SK-N-SH treated with all-trans-retinoic acid at 6 μM for 48 hours (cell line): ENCODE data around the gene FARP1.

Experiments used
- ATAC-seq: fragments of 200-7000 bp; cut with Tn5 transposase; 3 replicates; pipeline ENCODE4 v1.9.1; 2020; ENCODE audit warnings: mild to moderate bottlenecking, moderate library complexity
- ARNTL ChIP-seq: fragments of 450-650 bp; formaldehyde crosslinking; IDR thresholded peaks from 2 replicates; pipeline ENCODE4 v1.5.0; 2020; ENCODE audit warnings: low read depth, mild to moderate bottlenecking, moderate library complexity, borderline replicate concordance
- BACH2 ChIP-seq: fragments of 250-450 bp; sonication (Bioruptor Pico); IDR thresholded peaks from 2 replicates; pipeline ENCODE4 v1.9.0; 2021; ENCODE audit warnings: mild to moderate bottlenecking, borderline replicate concordance
- CSDC2 ChIP-seq: fragments of 250-450 bp; sonication (Bioruptor Pico); IDR thresholded peaks from 2 replicates; pipeline ENCODE4 v1.5.0; 2020; ENCODE audit warnings: mild to moderate bottlenecking, moderate library complexity
- ESRRG ChIP-seq: fragments of 250-450 bp; sonication (Bioruptor Pico); IDR thresholded peaks from 2 replicates; pipeline ENCODE4 v1.6.1; 2021; ENCODE audit warnings: mild to moderate bottlenecking
- GLIS3 ChIP-seq: fragments of 250-450 bp; sonication (Bioruptor Pico); IDR thresholded peaks from 2 replicates; pipeline ENCODE4 v1.5.0; 2020; ENCODE audit warnings: mild to moderate bottlenecking, moderate library complexity
- ISL1 ChIP-seq: fragments of 250-450 bp; sonication (Bioruptor Pico); IDR thresholded peaks from 2 replicates; pipeline ENCODE4 v2.1.2; 2022; ENCODE audit warnings: mild to moderate bottlenecking, moderate library complexity
- OSR1 ChIP-seq: fragments of 250-450 bp; sonication (Bioruptor Pico); IDR thresholded peaks from 2 replicates; pipeline ENCODE4 v1.8.0; 2022; ENCODE audit warnings: moderate library complexity, mild to moderate bottlenecking, inconsistent platforms
- POU6F1 ChIP-seq: fragments of 250-450 bp; sonication (Bioruptor Pico); IDR thresholded peaks from 2 replicates; pipeline ENCODE4 v1.8.0; 2021; ENCODE audit warnings: low read depth, mild to moderate bottlenecking, moderate library complexity, borderline replicate concordance
- PPARA ChIP-seq: fragments of 250-450 bp; sonication (Bioruptor Pico); IDR thresholded peaks from 2 replicates; pipeline ENCODE4 v1.5.0; 2020; ENCODE audit warnings: mild to moderate bottlenecking, borderline replicate concordance
- RARB ChIP-seq: fragments of 250-450 bp; sonication (Bioruptor Pico); IDR thresholded peaks from 2 replicates; pipeline ENCODE4 v1.8.0; 2021; ENCODE audit warnings: mild to moderate bottlenecking, moderate library complexity
- SNAI2 ChIP-seq: fragments of 250-450 bp; sonication (Bioruptor Pico); IDR thresholded peaks from 2 replicates; pipeline ENCODE4 v1.5.0; 2020; ENCODE audit warnings: mild to moderate bottlenecking, moderate library complexity
- TOX ChIP-seq: fragments of 250-450 bp; sonication (Bioruptor Pico); IDR thresholded peaks from 2 replicates; pipeline ENCODE4 v1.8.0; 2021; ENCODE audit warnings: mild to moderate bottlenecking, moderate library complexity, borderline replicate concordance
- ZC3H10 ChIP-seq: fragments of 250-450 bp; sonication (Bioruptor Pico); IDR thresholded peaks from 2 replicates; pipeline ENCODE4 v1.5.1; 2021; ENCODE audit warnings: mild to moderate bottlenecking, moderate library complexity
- ZFP3 ChIP-seq: fragments of 250-450 bp; sonication (Bioruptor Pico); IDR thresholded peaks from 2 replicates; pipeline ENCODE4 v1.5.0; 2020; ENCODE audit warnings: mild to moderate bottlenecking, moderate library complexity
- ZFP30 ChIP-seq: fragments of 450-650 bp; formaldehyde crosslinking; IDR thresholded peaks from 2 replicates; pipeline ENCODE4 v1.5.0; 2022; ENCODE audit warnings: mild to moderate bottlenecking, moderate library complexity
- ZNF565 ChIP-seq: fragments of 450-650 bp; formaldehyde crosslinking; conservative IDR thresholded peaks from 2 replicates; pipeline ENCODE4 v1.5.0; 2020; ENCODE audit warnings: low read depth, mild to moderate bottlenecking, moderate library complexity
- ZNF70 ChIP-seq: fragments of 450-650 bp; formaldehyde crosslinking; IDR thresholded peaks from 2 replicates; pipeline ENCODE4 v1.5.0; 2020; ENCODE audit warnings: mild to moderate bottlenecking, moderate library complexity
- ZNF8 ChIP-seq: fragments of 450-650 bp; formaldehyde crosslinking; IDR thresholded peaks from 2 replicates; pipeline ENCODE4 v1.5.0; 2020; ENCODE audit warnings: mild to moderate bottlenecking, moderate library complexity
- TF ChIP-seq, protein P1 (sequence below): fragments of 250-450 bp; sonication (Bioruptor Pico); IDR thresholded peaks from 2 replicates; pipeline ENCODE4 v1.8.0; 2020; ENCODE audit warnings: mild to moderate bottlenecking, moderate library complexity, borderline replicate concordance
- TF ChIP-seq, protein P2 (sequence below): fragments of 250-450 bp; sonication (Bioruptor Pico); IDR thresholded peaks from 2 replicates; pipeline ENCODE4 v1.5.1; 2020; ENCODE audit warnings: low read depth, mild to moderate bottlenecking, moderate library complexity
- TF ChIP-seq, protein P3 (sequence below): fragments of 250-450 bp; sonication (Bioruptor Pico); IDR thresholded peaks from 2 replicates; pipeline ENCODE4 v1.5.1; 2021; ENCODE audit warnings: mild to moderate bottlenecking, moderate library complexity

The FARP1 gene

GRCh38 chr13:98460516-98460915, 317.6 kb downstream of the FARP1 start:
- no peak for ATAC-seq
- no peak for TF ChIP-seq ZFP30
- TF ChIP-seq ZNF70 (CRISPR knock-in tag): no peak
- TF ChIP-seq ARNTL: no peak
- TF ChIP-seq, protein P1, sequence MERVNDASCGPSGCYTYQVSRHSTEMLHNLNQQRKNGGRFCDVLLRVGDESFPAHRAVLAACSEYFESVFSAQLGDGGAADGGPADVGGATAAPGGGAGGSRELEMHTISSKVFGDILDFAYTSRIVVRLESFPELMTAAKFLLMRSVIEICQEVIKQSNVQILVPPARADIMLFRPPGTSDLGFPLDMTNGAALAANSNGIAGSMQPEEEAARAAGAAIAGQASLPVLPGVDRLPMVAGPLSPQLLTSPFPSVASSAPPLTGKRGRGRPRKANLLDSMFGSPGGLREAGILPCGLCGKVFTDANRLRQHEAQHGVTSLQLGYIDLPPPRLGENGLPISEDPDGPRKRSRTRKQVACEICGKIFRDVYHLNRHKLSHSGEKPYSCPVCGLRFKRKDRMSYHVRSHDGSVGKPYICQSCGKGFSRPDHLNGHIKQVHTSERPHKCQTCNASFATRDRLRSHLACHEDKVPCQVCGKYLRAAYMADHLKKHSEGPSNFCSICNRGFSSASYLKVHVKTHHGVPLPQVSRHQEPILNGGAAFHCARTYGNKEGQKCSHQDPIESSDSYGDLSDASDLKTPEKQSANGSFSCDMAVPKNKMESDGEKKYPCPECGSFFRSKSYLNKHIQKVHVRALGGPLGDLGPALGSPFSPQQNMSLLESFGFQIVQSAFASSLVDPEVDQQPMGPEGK (CRISPR knock-in tag): no peak
- TF ChIP-seq RARB (CRISPR knock-in tag): no peak
- TF ChIP-seq TOX: no peak
- no peak for TF ChIP-seq PPARA
- no peak for TF ChIP-seq CSDC2 (CRISPR knock-in tag)

GRCh38 chr13:98461486-98462240, 318.8 kb downstream of the FARP1 start:
- ATAC-seq: no peak
- TF ChIP-seq ZC3H10 (CRISPR knock-in tag) (no peak), ESRRG (CRISPR knock-in tag) (no peak), ZNF565 (CRISPR knock-in tag) (no peak), ZFP30 (no peak), ARNTL (no peak), RARB (CRISPR knock-in tag) (no peak), GLIS3 (CRISPR knock-in tag) (no peak), ISL1 (CRISPR knock-in tag) (no peak), POU6F1 (CRISPR knock-in tag) (no peak), ZNF8 (CRISPR knock-in tag) (no peak), PPARA (no peak), SNAI2 (no peak), TOX (no peak), ZNF70 (CRISPR knock-in tag) (no peak), CSDC2 (CRISPR knock-in tag) (no peak), ZFP3 (CRISPR knock-in tag) (no peak)
- TF ChIP-seq, protein P2, sequence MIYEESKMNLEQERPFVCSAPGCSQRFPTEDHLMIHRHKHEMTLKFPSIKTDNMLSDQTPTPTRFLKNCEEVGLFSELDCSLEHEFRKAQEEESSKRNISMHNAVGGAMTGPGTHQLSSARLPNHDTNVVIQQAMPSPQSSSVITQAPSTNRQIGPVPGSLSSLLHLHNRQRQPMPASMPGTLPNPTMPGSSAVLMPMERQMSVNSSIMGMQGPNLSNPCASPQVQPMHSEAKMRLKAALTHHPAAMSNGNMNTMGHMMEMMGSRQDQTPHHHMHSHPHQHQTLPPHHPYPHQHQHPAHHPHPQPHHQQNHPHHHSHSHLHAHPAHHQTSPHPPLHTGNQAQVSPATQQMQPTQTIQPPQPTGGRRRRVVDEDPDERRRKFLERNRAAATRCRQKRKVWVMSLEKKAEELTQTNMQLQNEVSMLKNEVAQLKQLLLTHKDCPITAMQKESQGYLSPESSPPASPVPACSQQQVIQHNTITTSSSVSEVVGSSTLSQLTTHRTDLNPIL (CRISPR knock-in tag): no peak
- TF ChIP-seq, protein P1 (CRISPR knock-in tag): no peak
- TF ChIP-seq, protein P3, sequence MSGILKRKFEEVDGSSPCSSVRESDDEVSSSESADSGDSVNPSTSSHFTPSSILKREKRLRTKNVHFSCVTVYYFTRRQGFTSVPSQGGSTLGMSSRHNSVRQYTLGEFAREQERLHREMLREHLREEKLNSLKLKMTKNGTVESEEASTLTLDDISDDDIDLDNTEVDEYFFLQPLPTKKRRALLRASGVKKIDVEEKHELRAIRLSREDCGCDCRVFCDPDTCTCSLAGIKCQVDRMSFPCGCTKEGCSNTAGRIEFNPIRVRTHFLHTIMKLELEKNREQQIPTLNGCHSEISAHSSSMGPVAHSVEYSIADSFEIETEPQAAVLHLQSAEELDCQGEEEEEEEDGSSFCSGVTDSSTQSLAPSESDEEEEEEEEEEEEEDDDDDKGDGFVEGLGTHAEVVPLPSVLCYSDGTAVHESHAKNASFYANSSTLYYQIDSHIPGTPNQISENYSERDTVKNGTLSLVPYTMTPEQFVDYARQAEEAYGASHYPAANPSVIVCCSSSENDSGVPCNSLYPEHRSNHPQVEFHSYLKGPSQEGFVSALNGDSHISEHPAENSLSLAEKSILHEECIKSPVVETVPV (CRISPR knock-in tag): no peak

GRCh38 chr13:98462241-98462882, 319.5 kb downstream of the FARP1 start:
- TF ChIP-seq ZNF8 (CRISPR knock-in tag): no peak
- no peak for ATAC-seq

- TF ChIP-seq SNAI2: no peak
- no peak for TF ChIP-seq GLIS3 (CRISPR knock-in tag)
- TF ChIP-seq ZFP30: no peak
- TF ChIP-seq ZNF70 (CRISPR knock-in tag): no peak
- TF ChIP-seq, protein P1 (CRISPR knock-in tag): no peak
- no peak for TF ChIP-seq OSR1 (CRISPR knock-in tag)
- TF ChIP-seq BACH2 (CRISPR knock-in tag): no peak
- TF ChIP-seq CSDC2 (CRISPR knock-in tag): no peak
- no peak for ATAC-seq
Observed at GRCh38 chr13:98462946-98463345, 320.1 kb downstream of the FARP1 start.
